ENCODE measurements around the gene MICU1. TPM values are rescaled to one million over a fixed set of nuclear protein-coding genes. Genes with fewer than 3 reads are reported as not detected.
A peak's percentile ranks its signal among the peaks of the same experiment; 100 is the strongest.

MICU1 gene
- total RNA-seq, 6 donors from 2014 or later: 26.9 to 62.9 (median 47.6) TPM

DNA sequence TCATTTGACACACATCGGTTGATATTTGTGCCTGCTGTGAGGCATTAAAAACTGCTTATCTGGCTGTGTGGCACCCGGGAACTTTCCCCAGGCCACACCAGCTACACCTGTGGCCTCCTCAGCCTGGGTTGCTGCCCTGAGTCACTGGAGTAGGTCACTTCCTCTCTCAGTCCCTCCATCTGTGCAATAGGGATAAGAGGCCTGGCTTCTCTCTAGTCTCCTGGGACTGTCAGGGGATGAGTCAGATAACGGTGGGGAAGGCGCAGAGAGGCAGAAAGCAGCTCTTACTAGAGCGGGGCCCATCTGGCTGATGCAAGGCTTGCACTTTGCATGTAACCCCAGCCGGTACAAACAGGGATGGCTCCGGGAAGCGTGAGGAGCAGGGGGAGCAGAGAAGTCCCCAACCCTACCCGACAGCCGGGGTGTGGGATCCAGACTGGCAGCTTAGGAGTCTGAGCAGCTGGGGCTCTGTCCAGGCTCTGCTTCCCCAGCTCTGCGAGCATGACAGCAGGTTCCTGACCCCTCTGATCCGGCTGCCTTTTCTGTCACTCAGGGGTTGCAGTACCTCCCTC is 305.1 kb downstream of the MICU1 start:
- WGBS, 2 donors: 36 to 57% methylated on average over 8 to 12 of the region's 12 CpGs
- peak overlapping the region; percentile 90 to 99 (median 96) for H3K27ac ChIP-seq
- peak in 1 of 4 donors; percentile 74 for TF ChIP-seq POLR2A (IDR thresholded peaks at IDR 0.05)
- peak in 1 of 4 donors; percentile 9 for TF ChIP-seq EP300 (IDR thresholded peaks at IDR 0.05)
- TF ChIP-seq, protein P1, sequence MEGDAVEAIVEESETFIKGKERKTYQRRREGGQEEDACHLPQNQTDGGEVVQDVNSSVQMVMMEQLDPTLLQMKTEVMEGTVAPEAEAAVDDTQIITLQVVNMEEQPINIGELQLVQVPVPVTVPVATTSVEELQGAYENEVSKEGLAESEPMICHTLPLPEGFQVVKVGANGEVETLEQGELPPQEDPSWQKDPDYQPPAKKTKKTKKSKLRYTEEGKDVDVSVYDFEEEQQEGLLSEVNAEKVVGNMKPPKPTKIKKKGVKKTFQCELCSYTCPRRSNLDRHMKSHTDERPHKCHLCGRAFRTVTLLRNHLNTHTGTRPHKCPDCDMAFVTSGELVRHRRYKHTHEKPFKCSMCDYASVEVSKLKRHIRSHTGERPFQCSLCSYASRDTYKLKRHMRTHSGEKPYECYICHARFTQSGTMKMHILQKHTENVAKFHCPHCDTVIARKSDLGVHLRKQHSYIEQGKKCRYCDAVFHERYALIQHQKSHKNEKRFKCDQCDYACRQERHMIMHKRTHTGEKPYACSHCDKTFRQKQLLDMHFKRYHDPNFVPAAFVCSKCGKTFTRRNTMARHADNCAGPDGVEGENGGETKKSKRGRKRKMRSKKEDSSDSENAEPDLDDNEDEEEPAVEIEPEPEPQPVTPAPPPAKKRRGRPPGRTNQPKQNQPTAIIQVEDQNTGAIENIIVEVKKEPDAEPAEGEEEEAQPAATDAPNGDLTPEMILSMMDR (IDR thresholded peaks at IDR 0.05): no peak
- TF ChIP-seq POLR2AphosphoS5 (IDR thresholded peaks at IDR 0.05): peak; percentile 71 to 85
- ATAC-seq (ENCODE audit: low FRiP score in 2 of 2) (peak; percentile 36 to 82), DNase-seq (peak in 1 of 2 donors; percentile 86)
- peaks cover 81 to 99% (median 88%) of the 10 kb centered on the region in 4 donors for H3K4me1 ChIP-seq
- no peaks in the 10 kb centered on the region for H3K36me3 ChIP-seq
- H3K27me3 ChIP-seq: no peaks in the 10 kb centered on the region
- H3K9me3 ChIP-seq: no peaks in the 10 kb centered on the region
- no peak overlapping the region for H3K4me3 ChIP-seq

DNA sequence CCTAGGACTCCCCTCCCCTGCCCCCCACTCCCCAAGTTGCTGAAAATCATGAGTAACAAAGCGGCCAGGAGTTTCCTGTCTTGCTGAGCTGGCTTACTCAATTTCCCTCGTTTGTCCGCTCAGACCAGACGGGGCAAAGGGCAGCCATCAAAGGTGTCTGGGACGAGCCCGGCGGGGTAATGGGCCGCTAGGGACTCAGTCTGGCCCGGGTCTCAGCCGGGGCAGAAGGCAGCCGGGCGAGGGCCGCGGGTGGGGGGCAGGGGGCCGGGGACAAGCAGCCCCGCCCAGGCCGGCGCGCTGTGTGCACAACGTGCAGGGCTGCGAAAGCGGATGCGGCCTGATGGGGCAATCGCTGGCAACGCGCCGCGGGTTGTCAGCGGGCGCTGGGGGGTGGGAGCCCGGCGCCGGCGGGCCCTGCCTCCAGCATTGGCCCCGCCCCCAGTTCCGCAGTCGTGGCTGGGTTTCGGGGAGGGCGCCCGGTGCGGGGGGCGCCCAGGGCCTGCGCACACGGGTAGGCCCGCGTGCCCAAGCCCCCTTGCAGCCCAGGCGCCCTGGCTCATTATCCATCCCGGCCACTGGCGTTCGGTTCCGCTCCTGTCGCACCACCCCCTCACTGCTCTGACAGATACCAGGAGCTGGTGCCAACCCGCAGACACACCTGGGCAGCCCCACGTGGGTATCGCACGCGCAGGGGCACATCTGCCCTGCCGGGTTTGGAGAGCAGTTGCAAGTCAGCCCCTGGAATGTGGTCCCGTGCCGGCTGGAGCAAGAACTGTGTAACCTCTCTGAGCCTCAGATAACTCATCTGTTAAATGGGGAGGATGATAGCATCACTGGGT is 306.2 kb downstream of the MICU1 start:
- ATAC-seq (ENCODE audit: low FRiP score in 2 of 2) (peak; percentile 88 to 91), DNase-seq (peak; percentile 96 to 100)
- 0 to 3% methylated on average over 8 to 53 of the region's 60 CpGs for WGBS, 2 donors
- Histone ChIP-seq H3K27ac (peak overlapping the region; percentile 90 to 99 (median 96)), H3K9me3 (no peaks in the 10 kb centered on the region), H3K27me3 (no peaks in the 10 kb centered on the region), H3K36me3 (no peaks in the 10 kb centered on the region), H3K4me1 (peaks cover 81 to 99% (median 86%) of the 10 kb centered on the region in 4 donors), H3K4me3 (peak overlapping the region in 3 of 4 donors; percentile 34 to 53 (median 47))
- peak in 2 of 4 donors; percentile 78 to 79 for TF ChIP-seq EP300 (IDR thresholded peaks at IDR 0.05)
- TF ChIP-seq, protein P1 (IDR thresholded peaks at IDR 0.05): peak in 3 of 6 experiments; percentile 10 to 22 (median 13)
- TF ChIP-seq POLR2A (IDR thresholded peaks at IDR 0.05): peak in 1 of 4 donors; percentile 83
- TF ChIP-seq POLR2AphosphoS5 (IDR thresholded peaks at IDR 0.05): peak; percentile 88 to 89

DNA sequence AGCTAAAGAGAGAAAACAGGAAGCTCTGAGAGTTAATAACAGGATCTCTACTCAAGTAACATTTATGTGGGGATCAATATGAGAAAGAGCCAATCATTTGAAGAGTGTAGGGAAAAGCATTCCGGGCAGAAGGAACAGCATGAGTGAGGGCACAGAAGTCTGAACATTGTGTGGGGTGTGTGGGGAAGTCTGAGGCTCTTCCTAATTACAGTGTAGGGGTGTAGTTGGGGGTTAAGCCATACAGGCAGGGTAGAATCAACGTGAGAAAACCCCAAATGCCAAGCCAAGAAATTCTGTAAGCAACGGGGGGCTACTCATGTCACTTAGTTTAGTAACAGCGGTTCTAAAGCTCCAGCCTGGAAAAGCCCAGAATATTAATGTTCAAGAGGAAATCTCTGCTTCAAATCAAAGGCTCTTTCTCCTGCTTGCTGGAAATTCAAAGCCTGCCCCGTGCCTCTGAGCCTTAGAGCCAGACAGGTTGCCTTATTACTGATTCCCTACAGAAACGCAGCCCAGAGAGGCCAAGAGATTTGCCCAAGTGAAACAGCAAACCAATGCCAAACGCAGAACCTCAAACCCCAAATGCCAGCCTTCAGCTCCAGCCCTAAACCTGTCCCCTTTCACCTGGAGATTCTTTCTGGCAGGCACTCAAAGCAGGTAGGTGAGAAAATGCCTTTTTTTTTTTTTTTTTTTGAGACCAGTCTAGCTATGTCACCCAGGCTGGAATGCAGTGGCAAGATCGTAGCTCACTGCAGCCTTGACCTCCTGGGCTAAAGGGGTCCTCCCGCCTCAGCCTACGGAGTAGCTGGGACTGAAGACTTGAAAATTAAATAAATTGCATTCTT is 307.2 kb downstream of the MICU1 start:
- Histone ChIP-seq H3K4me3 (peak overlapping the region in 3 of 4 donors; percentile 34 to 53 (median 47)), H3K27me3 (no peaks in the 10 kb centered on the region), H3K27ac (peak overlapping the region; percentile 90 to 99 (median 96)), H3K4me1 (peaks cover 78 to 93% (median 82%) of the 10 kb centered on the region in 4 donors), H3K36me3 (no peaks in the 10 kb centered on the region), H3K9me3 (no peaks in the 10 kb centered on the region)
- no peak for ATAC-seq (ENCODE audit: low FRiP score in 2 of 2)
- 47% methylated on average over 10 of the region's 10 CpGs for WGBS, 2 donors
- TF ChIP-seq, protein P1 (IDR thresholded peaks at IDR 0.05): no peak
- TF ChIP-seq POLR2AphosphoS5 (IDR thresholded peaks at IDR 0.05): no peak
- no peak for TF ChIP-seq EP300 (IDR thresholded peaks at IDR 0.05)
- TF ChIP-seq POLR2A (IDR thresholded peaks at IDR 0.05): no peak
- no peak for DNase-seq

Small RNAs within 50 kb of the gene (small RNA-seq; reads per million reads assigned to genes)
- gene AL513185.2 (0 reads per million in 4 donors), gene HMGN2P34 (0 reads per million in 4 donors), gene RF00019 (0 reads per million in 4 donors), gene RN7SL840P (0 reads per million in 4 donors), gene RNU6-805P (0 reads per million in 4 donors)

Other genes starting within 250 kb of the MICU1 start
- gene MCU, start 66.1 kb upstream of the MICU1 start, total RNA-seq: 10 to 100 TPM; 28.2 to 50.5 (median 32.1) TPM

Measured in upper lobe of left lung (tissue), 6 donors.